Retina (tissue), 1 donor: Measurements from ENCODE around the gene BCL7C.

Source experiments
- DNase-seq: peaks from one replicate; pipeline ENCODE4 v3.0.0-alpha.2; 2016

BCL7C gene

GRCh38 chr16:30922420-30922959 is 28.6 kb upstream of the BCL7C start:
- peak; percentile 99 for DNase-seq

GRCh38 chr16:30921748-30922419 is 28.0 kb upstream of the BCL7C start:
- DNase-seq, result peak; percentile 97

DNA sequence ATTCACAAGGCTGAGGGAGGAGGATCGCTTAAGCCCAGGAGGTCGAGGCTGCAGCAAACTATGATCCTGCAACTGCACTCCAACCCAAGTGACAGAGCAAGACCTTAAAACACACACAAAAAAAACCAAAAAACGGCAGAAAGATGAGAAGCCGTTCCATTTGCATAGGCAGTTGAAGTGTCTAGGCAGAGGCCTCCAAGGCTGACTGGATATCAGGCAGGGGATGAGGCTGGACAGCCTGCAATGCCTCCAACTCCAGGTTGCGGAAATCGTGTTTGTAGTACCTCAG is 27.5 kb upstream of the BCL7C start:
- DNase-seq, result no peak

DNA sequence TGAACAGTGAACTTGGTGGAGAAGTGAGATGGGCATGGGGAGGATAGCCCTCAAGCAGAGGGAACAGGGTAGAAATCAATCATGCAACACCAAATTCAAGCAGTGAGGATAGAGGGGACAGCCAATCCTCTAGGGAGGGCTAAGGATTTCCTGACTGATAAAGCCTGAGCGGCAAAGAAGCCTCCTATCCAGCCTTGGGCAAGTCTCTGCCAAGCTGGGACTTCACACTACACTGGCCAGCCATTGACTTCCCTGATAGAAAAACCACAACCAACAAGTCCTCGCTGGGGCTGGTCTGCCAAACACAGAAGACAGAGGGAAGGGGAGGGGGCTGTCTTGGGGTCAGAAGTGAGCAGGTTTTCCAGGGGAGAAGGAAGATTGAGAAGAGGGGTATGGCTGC is 27.0 kb upstream of the BCL7C start:
- DNase-seq, result no peak

GRCh38 chr16:30918614-30919013 is 24.7 kb upstream of the BCL7C start:
- no peak for DNase-seq

- no peak for DNase-seq
Observed at GRCh38 chr16:30914830-30915229, 21.0 kb upstream of the BCL7C start.

GRCh38 chr16:30912794-30913412 is 19.0 kb upstream of the BCL7C start:
- no peak for DNase-seq

GRCh38 chr16:30910427-30911029 is 16.7 kb upstream of the BCL7C start:
- no peak for DNase-seq

DNA sequence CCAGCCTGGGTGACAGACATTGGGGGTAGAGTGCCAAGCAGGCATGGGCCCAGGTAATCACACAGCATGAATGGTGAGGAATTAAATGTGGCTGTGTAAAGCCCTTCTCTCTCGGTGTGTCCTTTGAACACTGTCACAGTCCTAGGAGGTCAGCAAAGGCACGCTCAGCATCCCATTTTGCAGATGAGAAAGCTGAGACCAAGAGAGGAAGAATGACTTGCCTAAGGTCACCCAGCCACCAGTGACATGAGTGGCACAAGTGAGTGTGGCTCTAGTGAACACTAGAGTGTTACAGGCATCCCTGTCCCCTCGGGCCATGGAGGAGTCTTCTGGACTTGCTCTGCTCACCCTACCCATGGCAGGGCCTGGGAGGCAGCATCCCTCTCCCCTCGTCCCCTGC is 13.2 kb upstream of the BCL7C start:
- DNase-seq, result no peak

DNA sequence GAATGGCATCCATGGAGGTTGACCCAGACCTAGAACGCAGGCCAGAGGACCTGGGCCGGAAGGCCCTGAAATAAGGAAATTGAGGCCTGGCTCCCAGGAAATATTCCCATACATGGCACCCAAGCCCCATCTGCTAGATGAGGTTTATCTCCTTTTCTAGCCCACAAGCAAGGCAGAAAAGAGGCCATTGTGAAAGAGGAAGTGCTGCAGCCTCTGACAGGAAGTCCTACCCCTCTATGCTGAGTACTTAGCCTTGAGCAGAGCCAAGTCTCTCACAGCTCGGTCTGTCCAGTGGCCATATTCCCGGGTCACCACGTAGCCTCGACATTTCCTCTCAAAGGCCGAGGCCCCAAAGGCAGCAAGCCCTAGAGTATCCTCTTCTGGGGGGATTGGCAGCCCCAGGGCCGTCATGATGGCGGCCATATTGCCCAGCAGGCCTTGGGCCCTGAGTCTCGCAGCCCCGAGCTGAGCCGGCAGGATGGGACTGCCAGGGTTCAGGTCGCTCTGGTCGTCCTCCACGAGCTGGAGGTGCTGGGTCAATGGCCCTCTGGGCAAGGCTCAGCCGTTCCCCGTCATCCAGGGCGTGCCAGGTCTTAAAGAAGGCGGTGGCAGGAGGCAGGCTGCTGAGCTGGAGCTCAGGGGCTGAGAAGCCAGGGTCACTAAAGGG is 10.4 kb upstream of the BCL7C start:
- DNase-seq, result no peak

DNA sequence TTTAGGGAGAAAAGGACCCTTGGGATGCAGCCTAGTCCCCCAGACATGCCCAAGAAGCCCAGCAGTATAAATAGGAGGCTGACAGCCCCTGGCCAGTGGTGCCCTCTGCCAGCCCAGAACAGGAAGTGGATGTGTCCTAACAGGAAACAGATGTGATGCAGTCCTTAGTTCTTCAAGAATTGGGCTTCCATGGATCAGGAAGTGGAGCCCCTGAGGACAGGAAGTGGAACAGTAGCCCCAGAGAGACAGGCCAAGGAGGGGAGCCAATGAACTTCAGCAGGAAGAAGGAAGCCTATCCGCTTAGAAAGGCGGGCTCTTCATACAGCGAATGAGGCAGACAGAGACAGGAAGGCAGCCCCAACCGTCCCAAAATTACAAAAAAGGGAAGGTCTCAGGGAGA is 9.7 kb upstream of the BCL7C start:
- DNase-seq, result no peak

GRCh38 chr16:30903002-30903401 is 9.1 kb upstream of the BCL7C start:
- no peak for DNase-seq

DNA sequence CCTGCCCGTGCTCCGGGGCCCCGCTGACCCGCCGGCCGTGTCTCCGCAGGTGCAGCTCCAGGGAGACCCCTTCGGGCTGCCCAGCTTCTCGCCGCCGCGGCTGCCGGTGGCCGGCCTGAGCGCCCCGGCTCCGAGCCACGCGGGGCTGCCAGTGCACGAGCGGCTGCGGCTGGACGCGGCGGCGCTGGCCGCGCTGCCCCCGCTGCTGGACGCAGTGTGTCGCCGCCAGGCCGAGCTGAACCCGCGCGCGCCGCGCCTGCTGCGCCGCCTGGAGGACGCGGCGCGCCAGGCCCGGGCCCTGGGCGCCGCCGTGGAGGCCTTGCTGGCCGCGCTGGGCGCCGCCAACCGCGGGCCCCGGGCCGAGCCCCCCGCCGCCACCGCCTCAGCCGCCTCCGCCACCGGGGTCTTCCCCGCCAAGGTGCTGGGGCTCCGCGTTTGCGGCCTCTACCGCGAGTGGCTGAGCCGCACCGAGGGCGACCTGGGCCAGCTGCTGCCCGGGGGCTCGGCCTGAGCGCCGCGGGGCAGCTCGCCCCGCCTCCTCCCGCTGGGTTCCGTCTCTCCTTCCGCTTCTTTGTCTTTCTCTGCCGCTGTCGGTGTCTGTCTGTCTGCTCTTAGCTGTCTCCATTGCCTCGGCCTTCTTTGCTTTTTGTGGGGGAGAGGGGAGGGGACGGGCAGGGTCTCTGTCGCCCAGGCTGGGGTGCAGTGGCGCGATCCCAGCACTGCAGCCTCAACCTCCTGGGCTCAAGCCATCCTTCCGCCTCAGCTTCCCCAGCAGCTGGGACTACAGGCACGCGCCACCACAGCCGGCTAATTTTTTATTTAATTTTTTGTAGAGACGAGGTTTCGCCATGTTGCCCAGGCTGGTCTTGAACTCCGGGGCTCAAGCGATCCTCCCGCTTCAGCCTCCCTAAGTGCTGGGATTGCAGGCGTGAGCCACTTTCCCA is 8.4 kb upstream of the BCL7C start:
- DNase-seq, result peak; percentile 81

DNA sequence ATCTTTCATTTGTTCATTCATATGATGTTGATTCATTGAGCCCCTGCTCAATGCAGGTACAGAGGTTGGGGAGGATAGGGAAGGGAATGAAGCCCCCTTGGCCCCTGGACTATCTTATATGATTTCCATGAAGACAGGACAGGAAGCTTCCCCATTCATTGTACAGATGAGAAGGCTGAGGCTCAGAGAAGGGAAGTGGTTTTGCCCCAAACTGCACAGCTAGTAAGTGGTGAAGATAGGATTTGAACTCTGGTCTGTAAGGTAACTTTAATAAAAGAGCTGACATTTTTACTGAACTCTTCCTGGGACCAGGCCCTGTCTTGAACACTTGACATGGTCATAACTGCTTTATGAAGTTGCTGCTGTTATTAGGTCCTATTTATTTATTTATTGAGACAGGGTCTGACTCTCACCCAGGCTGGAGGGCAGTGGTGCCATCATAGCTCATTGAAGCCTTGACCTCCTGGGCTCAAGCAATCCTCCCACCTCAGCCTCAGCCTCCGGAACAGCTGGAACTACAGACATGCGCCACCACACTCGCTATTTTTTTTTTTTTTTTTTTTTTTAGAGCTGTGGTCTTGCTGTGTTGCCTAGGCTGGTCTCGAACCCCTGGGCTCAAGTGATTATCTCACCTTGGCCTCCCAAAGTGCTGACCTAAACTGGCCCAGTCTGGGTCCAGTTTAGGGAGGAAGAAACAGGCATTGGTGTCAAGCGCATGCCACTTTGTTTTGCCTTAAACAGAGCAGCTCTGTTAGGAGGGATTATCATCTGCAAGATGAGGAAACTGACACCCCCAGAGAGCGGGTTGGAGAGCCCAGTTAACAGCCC is 7.5 kb upstream of the BCL7C start:
- peak; percentile 64 for DNase-seq

DNA sequence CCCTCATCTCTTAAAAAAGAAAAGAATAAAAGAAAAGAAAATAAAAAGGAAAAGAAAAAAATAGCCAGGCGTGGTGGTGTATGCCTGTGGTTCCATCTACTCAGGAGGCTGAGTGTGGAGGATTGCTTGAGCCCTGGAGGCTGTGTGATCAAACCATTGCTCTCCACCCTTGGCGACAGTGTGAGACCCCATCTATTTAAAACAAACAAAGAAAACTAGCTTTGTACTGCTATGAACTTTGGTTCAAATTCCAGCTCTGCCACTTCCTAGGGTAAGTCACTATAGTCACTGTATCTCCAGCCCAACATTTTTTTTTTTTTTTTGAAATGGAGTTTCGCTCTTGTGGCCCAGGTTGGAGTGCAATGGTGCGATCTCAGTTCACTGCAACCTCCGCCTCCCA is 6.7 kb upstream of the BCL7C start:
- DNase-seq, result no peak

DNA sequence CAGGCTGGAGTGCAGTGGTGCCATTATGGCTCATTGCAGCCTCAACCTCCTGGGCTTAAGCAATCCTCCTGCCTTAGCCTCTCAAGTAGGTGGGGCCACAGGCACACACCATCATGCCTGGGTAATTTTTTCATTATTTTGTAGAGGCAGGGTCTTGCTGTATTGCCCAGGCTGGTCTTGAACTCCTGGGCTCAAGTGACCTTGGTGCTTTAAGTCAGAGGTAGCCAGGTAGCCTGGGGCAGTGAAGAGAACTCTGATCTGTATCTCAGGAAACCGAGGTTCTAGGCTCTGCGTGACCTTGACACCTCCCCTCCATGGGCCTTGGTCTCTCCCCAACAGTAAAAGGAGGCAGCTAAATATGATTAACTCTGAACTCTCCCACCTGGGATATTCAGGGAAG is 5.9 kb upstream of the BCL7C start:
- DNase-seq, result no peak

- peak; percentile 89 for DNase-seq
Observed at GRCh38 chr16:30896889-30897733, 3.2 kb upstream of the BCL7C start.

DNA sequence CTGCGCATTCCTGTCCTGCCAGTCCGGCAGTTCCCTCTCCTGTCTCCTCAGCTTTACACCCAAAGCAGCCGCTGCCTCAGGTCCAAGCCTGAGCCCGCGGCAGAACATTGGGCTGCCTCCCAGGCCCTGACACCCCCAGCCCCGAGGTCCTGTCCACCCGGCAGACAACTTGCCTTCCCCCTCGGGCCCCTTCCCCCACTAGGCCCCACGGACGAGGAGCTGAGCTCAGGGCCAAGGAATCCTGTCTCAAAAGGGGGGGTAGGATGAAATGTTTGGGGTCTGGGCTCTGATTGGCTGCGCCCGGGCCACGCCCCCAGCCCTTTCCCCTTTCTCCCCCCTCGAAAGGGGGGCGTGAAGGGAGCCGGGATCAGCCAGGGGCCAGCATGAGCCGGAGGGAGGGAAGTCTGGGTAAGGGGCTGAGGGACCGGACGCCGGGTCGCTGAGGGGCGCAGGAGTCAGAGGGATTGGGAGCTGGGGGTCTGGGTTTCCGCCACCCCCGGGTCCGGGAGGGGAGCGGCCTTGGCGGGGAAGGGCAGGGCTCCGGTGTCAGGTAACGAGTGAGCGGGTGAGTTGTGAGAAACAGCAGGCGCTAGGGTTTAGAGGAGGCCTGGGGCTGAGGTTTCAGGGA is 2.5 kb upstream of the BCL7C start, which contains the start of gene CTF1:
TSS of gene CTF1 (plus strand) at position 354 of the 628 bp plus-strand sequence. CDS start at position 384, 30 bp downstream.
- DNase-seq, result peak; percentile 86

- DNase-seq, result no peak
Observed at GRCh38 chr16:30895627-30896260, 1.9 kb upstream of the BCL7C start.
